ENCODE results near the gene PRMT7.

PRMT7 gene

GRCh38 chr16:68356919-68357286 lies 46.1 kb downstream of the PRMT7 start:
- DNase-seq (ENCODE audit: low read depth): no peak
- no peak for TF ChIP-seq CTCF (IDR thresholded peaks at IDR 0.05; ENCODE audit: control insufficient read depth, insufficient read depth, low read depth, low read length, missing control alignments)
- H3K4me3 ChIP-seq (ENCODE audit: control insufficient read depth, low read depth, low read length): no peak overlapping the region

GRCh38 chr16:68357521-68357922 lies 46.7 kb downstream of the PRMT7 start:
- no peak overlapping the region for H3K4me3 ChIP-seq (ENCODE audit: control insufficient read depth, low read depth, low read length)
- TF ChIP-seq CTCF (IDR thresholded peaks at IDR 0.05; ENCODE audit: control insufficient read depth, insufficient read depth, low read depth, low read length, missing control alignments): no peak
- DNase-seq (ENCODE audit: low read depth): no peak

- no peak for TF ChIP-seq CTCF (IDR thresholded peaks at IDR 0.05; ENCODE audit: control insufficient read depth, insufficient read depth, low read depth, low read length, missing control alignments)
- DNase-seq (ENCODE audit: low read depth): no peak
- no peak overlapping the region for H3K4me3 ChIP-seq (ENCODE audit: control insufficient read depth, low read depth, low read length)
Observed at GRCh38 chr16:68357923-68358322, 47.1 kb downstream of the PRMT7 start.

- TF ChIP-seq CTCF (IDR thresholded peaks at IDR 0.05; ENCODE audit: control insufficient read depth, insufficient read depth, low read depth, low read length, missing control alignments): no peak
- no peak overlapping the region for H3K4me3 ChIP-seq (ENCODE audit: control insufficient read depth, low read depth, low read length)
- no peak for DNase-seq (ENCODE audit: low read depth)
Observed at GRCh38 chr16:68358951-68359350, 48.1 kb downstream of the PRMT7 start.

- TF ChIP-seq CTCF (IDR thresholded peaks at IDR 0.05; ENCODE audit: control insufficient read depth, insufficient read depth, low read depth, low read length, missing control alignments): no peak
- H3K4me3 ChIP-seq (ENCODE audit: control insufficient read depth, low read depth, low read length): no peak overlapping the region
- DNase-seq (ENCODE audit: low read depth): no peak
Observed at GRCh38 chr16:68359398-68360191, 48.8 kb downstream of the PRMT7 start.

- H3K4me3 ChIP-seq (ENCODE audit: control insufficient read depth, low read depth, low read length): no peak overlapping the region
- no peak for TF ChIP-seq CTCF (IDR thresholded peaks at IDR 0.05; ENCODE audit: control insufficient read depth, insufficient read depth, low read depth, low read length, missing control alignments)
- DNase-seq (ENCODE audit: low read depth): no peak
Observed at GRCh38 chr16:68360547-68360946, 49.7 kb downstream of the PRMT7 start.

All from AG09309 (cell line).